Fibroblast of skin of left quadriceps (primary cell): Measurements from ENCODE around the gene DLL1.

Experiments used
- DNase-seq, 2 experiments: peaks; one replicate each; pipeline ENCODE4 v3.0.0-alpha.2; 2013; ENCODE audit warnings: low read depth in 2 of 2

DLL1 gene

GRCh38 chr6:170251776-170252571 lies 38.9 kb downstream of the DLL1 start:
- no peak for DNase-seq

- DNase-seq: no peak
These were observed 39.7 kb downstream of the DLL1 start for GRCh38 chr6:170250981-170251775.

- no peak for DNase-seq
These were observed 40.4 kb downstream of the DLL1 start for GRCh38 chr6:170250455-170250854.

GRCh38 chr6:170249817-170250216 lies 41.1 kb downstream of the DLL1 start:
- no peak for DNase-seq

- DNase-seq: no peak
These were observed 41.8 kb downstream of the DLL1 start for GRCh38 chr6:170248861-170249600.

GRCh38 chr6:170248111-170248805 lies 42.6 kb downstream of the DLL1 start:
- DNase-seq: no peak

- no peak for DNase-seq
These were observed 43.6 kb downstream of the DLL1 start for GRCh38 chr6:170247178-170247701.

- DNase-seq: no peak
These were observed 45.3 kb downstream of the DLL1 start for GRCh38 chr6:170245475-170245992.

- DNase-seq: no peak
These were observed 46.0 kb downstream of the DLL1 start for GRCh38 chr6:170244721-170245474.

- DNase-seq: no peak
These were observed 47.0 kb downstream of the DLL1 start for GRCh38 chr6:170243791-170244291.

- no peak for DNase-seq
These were observed 47.5 kb downstream of the DLL1 start for GRCh38 chr6:170243386-170243785.

- no peak for DNase-seq
These were observed 51.9 kb downstream of the DLL1 start for GRCh38 chr6:170238741-170239565.

- DNase-seq: no peak
These were observed 52.7 kb downstream of the DLL1 start for GRCh38 chr6:170237999-170238740.

GRCh38 chr6:170236131-170236836 lies 54.6 kb downstream of the DLL1 start:
- no peak for DNase-seq

GRCh38 chr6:170235391-170236125 lies 55.3 kb downstream of the DLL1 start:
- no peak for DNase-seq

- DNase-seq: no peak
These were observed 56.5 kb downstream of the DLL1 start for GRCh38 chr6:170234419-170234818.
